GM18861 (cell line): Measurements from ENCODE around the gene ZP2.
"Not testable (repeated sequence)": the region's sequence is repeated elsewhere in the genome, so short reads cannot be mapped to it uniquely, and the experiment has no call there.

Experiments
- ATAC-seq: cut with Tn5 transposase; IDR thresholded peaks from one replicate; pipeline ENCODE4 v1.9.1; 2021; ENCODE audit not compliant: unreplicated experiment

ZP2 gene

DNA sequence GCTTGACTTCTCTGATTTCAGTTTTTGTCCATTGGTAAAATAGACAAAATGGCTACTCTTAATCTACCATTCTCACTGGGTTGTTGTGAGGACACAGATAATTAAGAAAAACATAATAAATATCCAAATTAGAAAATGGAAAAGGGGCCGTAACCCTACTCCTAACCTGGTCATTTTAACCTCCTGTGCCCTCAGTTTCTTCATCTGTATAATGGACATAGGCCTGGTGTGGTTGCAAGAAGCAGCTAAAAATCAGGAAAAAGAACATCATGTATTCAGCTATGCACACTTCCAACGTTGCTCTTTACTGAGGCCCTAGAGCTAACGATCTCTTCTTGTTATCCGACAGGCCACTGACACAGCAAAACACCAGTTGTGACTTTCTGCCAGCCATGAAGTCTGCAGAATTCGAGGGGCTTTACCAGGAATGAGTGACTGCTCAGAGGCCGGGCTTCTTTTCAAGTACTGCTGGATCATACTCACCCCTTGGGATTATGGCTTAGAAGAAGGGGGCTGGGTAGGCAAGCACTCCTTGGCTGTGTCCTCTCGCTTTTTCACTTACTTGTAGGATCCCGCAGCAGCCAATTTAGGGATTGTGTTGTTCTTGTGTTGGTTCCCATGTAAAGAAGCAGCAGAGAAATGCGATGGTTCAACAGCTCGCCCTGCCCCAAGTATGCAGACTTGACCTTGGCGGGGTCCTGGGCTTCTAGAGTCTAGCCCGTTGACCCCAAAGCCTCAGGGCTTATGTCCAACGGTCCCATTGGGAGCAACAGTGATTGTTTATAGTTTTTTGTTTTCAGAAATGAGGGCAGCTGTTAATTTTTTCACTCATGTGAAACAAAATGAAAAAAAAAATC, 32.0 kb downstream of the ZP2 start:
- ATAC-seq, result no peak

DNA sequence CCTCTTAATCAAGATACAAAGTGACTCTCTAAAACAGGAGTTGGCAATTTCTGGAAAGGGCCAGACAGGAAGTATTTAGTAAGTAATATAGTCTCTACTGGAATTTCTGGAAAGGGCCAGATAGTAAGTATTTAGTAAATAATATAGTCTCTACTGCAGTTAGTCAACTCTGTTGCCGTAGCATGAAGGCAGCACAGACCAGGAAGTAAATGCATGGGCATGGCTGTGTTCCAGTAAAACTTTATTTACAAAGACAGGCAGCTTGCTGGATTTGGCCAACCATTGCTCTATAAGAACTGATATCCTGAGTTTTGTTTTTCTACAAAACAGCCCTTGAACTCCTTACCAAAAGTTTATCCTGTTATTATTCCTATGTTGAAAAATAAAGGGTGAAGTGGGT, 36.0 kb downstream of the ZP2 start:
- ATAC-seq, result no peak

DNA sequence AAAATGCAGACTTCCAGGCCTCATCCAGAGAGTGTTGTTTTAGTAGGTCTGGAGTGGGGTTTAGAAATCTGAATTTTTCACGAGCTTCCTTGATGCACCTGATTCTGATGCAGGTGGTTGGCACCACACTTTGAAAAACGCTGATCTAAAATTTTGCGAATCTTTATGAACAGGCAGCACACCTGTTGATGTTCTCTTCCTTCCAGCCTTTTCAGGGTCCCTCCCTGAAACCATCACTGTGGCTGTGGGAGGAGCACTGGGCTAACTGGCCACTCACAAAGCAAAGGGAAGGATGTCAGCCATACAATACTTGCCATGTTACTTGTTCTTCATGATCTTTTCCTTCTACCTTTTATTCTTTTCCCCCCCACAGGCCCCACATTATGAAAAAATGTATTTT, 38.7 kb downstream of the ZP2 start:
- no peak for ATAC-seq

DNA sequence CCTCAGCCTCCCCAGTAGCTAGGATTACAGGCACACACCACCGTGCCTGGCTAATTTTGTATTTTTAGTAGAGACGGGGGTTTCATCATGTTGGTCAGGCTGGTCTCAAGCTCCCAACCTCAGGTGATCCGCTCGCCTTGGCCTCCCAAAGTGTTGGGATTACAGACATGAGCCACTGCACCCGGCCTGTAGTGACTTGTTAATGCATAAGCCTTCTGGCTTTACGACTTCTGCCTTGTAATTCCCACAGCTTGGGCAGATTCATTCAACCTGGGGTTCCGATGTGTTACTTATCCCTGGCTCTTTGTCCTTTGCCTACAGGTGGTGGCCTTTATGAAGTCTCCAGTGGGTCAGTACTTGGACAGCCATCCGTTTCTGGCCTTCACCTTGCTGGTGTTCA, 41.3 kb downstream of the ZP2 start:
- ATAC-seq, result not testable (repeated sequence)

DNA sequence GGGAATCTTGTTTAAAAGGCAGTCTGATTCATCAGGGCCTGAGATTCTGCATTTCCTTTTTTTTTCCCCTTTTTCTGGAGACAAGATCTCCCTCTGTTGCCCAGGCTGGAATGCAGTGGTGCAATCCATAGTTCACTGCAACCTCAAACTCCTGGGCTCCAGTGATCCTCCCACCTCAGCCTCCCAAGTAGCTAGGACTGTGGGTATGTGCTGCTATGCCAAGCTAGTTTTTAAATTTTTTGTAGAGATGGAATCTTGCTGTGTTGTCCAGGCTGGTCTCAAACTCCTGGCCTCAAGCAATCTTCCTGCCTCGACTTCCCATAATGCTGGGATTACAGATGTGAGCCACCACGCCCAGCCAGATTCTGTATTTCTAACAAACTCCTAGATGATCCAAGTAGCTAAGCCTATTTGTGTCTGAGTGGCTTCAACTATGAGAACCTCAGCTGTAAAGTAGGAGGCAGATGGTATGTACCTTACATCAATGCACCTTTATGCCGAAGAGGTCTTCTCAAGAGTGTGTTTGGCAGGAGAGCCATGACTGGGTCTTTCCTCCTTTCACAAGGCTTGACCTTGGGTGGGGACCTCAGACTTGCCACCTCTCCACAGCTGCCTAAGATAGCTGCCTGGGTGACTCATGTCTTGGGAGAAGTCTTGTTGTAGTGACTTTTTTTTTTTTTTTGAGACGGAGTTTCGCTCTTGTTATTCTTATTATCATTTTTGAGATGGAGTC, 42.0 kb downstream of the ZP2 start:
- no peak for ATAC-seq

DNA sequence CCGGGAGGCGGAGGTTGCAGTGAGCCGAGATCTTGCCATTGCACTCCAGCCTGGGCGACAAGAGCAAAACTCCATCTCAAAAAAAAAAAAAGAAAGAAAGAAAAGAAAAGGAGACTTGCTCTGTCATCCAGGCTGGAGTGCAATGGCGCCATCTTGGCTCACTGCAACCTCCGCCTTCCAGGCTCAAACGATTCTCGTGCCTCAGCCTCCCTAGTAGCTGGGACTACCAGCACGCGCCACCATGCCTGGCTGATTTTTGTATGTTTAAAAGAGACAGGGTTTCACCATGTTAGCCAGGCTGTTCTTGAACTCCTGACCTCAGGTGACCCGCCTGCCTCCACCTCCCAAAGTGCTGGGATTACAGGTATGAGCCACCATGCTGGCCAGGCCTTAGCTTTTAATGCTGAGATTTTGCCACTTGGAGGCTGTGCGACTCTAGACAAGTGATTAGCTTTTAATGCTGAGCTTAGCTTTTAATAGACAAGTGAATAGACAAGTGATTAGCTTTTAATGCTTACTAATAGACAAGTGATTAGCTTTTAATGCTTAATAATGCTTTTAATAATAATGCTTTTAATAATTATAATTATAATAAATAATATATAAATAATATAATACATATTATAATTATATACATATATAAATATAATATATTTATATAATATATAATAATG, 43.3 kb downstream of the ZP2 start:
- ATAC-seq, result no peak

DNA sequence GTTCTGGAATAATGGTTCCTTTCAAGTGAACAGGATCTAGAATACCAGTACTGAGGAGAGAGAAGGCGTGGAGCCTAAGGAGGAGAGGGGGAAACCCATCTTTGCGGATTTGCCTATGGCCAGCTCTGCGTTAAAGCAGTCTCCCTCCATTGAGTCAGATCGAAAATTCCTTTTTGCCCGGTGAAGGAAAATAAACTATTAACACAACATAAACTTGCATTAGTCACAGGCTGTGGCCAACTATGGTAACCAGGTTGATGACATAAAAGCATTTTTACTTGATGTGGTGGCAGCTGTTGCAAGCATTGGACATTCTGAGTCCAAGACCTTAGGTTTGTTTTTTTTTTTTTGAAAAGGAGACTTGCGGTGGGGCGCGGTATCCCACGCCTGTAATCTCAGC, 44.0 kb downstream of the ZP2 start:
- ATAC-seq, result no peak

DNA sequence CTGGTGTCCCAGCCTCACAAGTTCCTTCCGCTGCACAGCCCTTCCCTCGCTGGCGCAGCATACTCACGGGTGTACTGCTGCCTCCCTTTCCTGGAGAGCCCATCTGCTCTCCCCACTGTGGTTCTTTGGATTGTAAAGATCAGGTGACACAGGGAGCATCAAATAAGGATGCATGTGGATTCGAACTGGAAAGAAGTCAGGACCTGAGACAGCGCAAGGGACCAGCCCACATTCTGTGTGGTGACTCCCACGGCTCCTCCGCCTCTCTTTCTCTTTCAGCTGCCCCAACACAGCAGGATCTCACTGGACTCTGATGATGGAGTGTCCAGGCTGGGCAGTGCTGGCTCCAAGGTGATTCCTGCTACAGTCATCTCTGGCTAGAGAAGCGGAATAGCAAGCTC, 44.8 kb downstream of the ZP2 start:
- ATAC-seq, result no peak

DNA sequence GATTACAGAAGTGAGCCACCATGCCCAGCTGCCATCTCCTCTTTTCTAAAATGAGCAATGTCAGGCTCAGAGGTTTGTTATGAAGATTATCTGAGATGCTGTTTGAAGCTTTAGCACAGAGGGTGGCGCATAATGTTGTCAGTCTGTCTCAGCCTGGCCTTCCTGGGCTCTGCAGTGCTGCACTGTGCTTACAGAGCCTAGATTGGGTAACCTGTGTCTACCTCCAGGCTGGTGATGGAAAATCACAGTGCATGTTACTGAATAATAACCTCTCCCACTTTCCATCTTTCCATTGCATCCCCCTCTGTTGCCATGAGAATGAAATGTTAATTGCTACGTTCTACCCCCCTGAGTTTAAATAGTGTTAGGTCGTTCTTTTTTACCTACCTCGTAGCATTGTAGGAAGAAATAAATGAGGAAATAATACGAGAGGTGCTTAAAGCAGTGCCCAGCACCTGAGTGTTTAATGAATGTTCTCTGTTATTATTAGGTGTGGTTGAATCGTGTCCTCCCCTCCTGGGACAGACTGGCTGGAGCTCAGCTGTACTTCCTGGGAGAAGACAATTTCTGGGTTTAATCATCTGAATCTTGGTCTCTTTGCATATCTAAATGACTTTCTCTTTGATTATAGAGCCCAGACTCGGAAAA, 46.7 kb downstream of the ZP2 start:
- ATAC-seq, result no peak

DNA sequence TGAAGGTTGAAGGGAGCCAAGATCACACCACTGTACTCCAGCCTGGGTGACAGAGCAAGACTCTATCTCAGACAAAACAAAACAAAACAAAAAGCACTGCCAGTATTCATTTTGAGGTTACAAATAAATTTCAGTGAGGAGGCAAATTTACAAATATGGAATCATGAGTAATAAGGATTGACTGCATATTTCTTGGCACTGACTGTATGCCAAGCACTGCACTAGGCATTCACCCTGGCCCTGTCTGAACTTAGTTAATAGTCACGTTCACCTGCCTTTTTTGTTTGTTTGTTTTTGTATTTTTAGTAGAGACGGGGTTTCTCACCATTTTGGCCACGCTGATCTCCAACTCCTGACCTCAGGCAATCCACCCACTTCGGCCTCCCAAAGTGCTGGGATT, 47.8 kb downstream of the ZP2 start:
- no peak for ATAC-seq

DNA sequence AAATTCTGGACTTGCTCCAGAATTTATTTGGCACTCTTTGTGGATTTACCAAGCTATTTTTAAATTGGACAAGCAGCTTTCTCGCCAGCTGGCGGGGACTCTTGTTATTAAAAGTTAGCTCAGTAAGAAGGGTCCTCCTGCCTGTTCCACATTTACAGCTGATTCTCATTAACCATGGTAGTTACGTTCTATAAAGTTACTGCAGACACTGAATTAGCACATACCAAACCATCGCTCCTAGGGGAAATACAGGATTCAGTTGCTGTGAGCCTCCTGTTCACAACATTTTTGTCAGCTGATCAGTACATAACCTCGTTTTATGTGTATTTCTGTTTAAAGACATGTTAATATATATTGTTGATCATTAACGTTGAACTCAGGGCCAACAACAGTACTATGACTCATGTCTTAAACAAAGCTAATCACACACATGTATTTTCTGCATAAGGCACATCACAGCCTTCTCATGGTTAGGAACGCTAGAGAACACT, 48.7 kb downstream of the ZP2 start:
- ATAC-seq, result no peak

DNA sequence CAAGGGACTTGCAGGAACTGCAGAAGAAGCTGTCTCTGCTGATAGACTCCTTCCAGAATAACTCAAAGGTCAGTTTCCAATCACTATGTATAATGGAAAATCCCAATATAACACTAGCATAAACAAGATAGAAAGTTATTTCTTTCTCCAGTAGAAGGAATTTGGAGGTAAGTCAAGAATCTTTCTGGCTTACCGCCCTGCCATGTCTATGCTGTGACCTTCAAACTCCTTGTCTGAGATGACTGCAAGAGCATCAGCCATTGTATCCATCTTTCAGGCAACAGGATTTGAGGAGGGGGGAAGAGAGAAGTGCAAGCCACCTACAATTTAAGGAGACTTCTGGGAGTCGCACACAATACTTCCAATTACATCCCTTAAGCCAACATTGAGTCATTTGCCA, 50.2 kb downstream of the ZP2 start:
- no peak for ATAC-seq

DNA sequence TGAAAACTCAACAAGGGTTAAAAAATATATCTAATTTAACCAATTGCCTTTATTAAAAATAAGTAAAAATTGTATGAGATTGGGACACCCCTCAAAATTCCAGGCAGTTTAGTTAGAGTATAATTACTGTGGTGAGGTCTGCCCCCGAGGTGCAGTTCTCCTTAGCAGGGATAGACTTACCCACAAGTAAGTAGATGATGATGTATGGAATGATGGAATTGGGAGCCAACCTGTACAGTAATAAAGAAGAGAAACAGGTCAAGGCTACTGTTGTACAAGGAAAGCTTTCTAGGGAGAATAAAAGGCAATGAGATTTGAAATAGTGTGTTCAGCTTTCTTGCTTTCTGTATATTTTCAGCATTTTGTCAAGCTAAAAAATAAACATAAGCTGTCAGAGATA, 51.1 kb downstream of the ZP2 start:
- ATAC-seq, result no peak

DNA sequence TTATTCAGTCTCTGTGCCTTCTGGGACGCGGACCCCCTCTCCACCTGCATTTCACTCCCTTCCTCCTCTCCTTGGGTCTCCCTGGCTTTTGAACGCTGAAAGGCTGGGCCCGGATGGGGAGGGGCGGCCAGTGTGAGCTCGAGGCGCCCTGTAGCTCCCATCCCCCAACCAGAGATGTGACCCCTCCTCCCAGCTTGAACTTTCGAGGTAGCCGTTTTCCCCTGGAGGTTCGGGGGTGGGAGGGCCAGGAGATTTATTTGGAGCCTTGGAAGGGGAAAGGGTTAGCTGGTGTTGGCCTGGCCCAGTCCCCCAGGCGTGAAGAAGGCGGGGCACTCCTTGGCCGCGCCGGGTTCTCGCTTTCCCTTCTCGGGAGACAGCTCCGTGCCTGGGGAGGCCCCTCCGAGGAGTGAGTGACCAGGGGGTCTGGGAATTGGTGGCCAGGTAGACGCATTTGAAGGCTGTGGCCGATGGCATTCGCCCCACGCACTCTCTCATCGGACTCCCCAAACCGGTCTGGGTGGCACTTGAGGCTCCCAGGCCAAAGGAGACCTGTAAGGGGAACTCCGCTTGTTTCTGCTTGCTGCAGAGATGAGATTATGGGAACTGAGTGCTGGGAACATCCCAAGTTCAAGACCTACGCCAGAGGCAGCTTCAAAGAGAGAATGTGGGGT, 52.0 kb downstream of the ZP2 start:
- ATAC-seq, result no peak

DNA sequence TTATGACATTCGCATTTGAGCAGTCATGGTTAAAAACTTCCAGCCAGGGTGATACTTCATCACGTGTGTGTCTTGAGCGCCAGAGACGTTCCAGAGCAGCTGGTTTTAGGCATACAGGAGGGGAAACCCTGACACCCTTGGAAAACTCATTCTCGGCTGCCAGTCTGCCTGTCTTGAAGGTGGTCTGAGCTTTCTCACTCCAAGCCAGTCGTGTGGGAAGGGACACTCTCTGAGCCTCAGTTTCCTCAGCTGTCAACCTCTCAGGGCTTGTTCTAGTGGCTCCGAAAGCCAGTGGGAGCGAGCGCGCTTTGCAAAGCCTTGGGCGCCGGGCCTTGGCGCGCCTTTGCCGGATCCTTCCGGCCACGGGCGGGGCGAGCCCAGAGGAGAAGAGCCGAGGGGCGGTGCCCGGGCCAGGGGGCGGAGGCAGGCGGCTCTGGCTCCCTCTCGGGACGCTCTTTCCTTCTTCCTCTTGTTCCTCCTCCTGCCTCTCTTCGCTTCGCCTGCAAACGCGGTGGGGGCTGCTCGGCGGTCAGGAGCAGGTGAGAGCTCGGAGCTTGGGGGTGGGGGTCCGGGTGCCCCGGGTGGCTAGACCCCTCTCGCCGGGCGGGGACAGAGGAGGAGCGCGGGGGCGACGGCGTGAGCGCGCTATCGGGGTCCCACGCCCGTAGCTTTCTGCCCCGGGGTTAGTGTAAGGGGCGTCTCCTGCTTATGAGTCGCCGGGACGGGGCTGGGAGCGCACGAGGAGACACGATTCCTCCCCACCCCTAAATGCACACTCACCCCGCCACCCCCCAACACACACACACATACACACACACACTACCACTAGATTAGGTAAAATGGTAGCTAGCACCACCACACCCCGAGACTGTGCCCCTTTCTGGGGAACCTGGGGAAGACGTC, 52.9 kb downstream of the ZP2 start, which contains the start of gene LDAF1:
TSS of gene LDAF1 (plus strand) at position 467 of the 903 bp plus-strand sequence. CDS start 2,509 bp downstream, outside the sequence.
- peak; percentile 67 for ATAC-seq

DNA sequence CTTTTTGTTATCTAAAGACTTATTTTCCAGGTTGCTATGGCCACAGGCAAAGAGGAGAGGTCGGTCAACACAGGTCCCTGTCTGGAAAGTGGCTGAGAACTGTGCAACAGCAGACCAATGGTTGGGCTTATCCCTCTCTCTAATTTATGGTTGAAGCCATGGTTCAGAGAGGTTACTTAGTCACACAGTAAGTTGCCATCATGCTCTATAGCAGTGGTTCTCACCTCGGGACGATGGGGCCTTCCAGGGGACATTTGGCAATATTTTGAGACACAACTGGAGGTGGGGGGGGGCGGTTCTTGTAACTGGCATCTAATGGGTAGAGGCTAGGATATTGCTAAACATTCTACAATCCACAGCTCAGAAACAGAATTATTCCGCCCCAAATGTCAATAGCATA, 53.7 kb downstream of the ZP2 start:
- ATAC-seq, result no peak

DNA sequence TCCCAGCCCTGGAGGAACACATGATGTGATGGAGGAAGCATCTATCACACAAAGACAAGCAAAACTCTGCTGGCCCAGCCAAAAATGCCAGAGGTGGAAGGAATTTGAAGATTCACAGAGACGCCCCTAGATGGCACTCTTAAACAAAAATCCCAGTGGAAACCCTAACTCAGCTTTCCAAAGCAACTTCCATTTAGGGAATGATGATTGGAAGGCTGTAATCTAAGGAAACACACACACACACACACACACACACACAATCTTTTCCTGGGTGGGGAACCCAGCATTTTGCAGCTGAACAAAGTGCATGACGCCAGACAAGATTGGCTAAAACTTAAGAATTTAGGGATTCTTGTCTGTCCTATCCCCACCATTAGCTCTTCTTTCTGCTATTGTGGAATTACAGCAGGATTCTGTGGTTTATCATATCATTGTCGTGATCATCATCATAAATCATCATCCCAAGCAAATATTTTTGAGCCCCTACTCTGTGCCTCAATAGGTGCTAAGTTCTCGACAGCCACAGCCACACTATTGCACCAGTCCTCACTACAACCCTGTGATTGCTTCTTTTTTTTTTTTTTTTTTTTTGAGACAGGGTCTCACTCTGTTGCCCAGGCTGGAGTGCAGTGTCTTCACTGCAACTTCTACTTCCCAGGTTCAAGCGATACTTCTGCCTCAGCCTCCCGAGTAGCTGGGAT, 54.5 kb downstream of the ZP2 start:
- ATAC-seq, result no peak

DNA sequence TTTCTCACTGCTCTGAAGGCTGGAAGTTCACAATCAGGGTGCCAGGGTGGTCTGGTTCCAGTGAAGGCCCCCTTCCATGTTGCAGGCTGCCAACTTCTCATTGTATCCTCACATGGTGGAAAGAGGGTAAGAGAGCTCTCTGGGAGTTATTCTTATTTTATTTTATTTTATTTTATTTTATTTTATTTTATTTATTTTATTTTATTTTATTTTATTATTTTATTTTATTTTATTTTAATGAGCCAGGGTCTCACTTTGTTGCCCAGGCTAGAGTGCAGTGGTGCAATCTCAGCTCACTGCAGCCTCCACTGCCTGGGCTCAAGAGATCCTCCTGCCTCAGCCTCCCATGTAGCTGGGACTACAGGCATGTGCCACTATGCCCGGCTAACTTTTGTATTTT, 55.4 kb downstream of the ZP2 start:
- ATAC-seq, result not testable (repeated sequence)
